HCT116 (cell line): ENCODE results near the gene TMEM215.

ENCODE experiments used
- CTCF ChIP-seq, 3 experiments: fragments of 200-600 bp in 1 of 3; sonication (generic) in 1 of 3; IDR thresholded peaks in 2 of 3; conservative IDR thresholded peaks in 1 of 3; 2 replicates each; pipeline ENCODE4 v1.5.1; 2012 to 2017; ENCODE audit warnings: low read depth in 2 of 3, low read length in 2 of 3, antibody characterized with exemption in 1 of 3, borderline replicate concordance in 1 of 3, control low read depth in 1 of 3, mild to moderate bottlenecking in 1 of 3, mixed read lengths in 1 of 3, mixed run types in 1 of 3, moderate library complexity in 1 of 3; ENCODE audit not compliant: insufficient read depth in 1 of 3
- EZH2 ChIP-seq: fragments of 200-600 bp; sonication (generic); IDR thresholded peaks from 2 replicates; pipeline ENCODE4 v1.6.1; 2017; ENCODE audit warnings: antibody characterized with exemption, mixed run types
- MAX ChIP-seq: IDR thresholded peaks from 2 replicates; pipeline ENCODE4 v1.6.1; 2012

GRCh38 chr9:32807217-32807616, 23.9 kb downstream of the TMEM215 start:
- TF ChIP-seq EZH2 (no peak), CTCF (IDR thresholded peaks at IDR 0.05 in 2 of 3, conservative IDR thresholded peaks at IDR 0.05 in 1 of 3; ENCODE audit: borderline replicate concordance in 1 of 3, insufficient read depth in 1 of 3, low read depth in 2 of 3, low read length in 2 of 3) (no peak), MAX (no peak)
